Brain microvascular endothelial cell (primary cell): ENCODE results near the gene MAPK8IP1.
A peak's percentile ranks its signal among the peaks of the same experiment; 100 is the strongest.

ENCODE experiments used
- DNase-seq: peaks from one replicate; pipeline ENCODE4 v3.0.0-alpha.2; 2020
- H3K27ac ChIP-seq: fragments of 250-450 bp; sonication (Bioruptor Pico); 2 replicates; pipeline ENCODE4 v1.5.1; 2020; ENCODE audit warnings: mild to moderate bottlenecking, moderate library complexity
- H3K27me3 ChIP-seq: fragments of 250-450 bp; sonication (Bioruptor Pico); replicated peaks from 2 replicates; pipeline ENCODE4 v1.5.1; 2020; ENCODE audit warnings: mild to moderate bottlenecking
- H3K36me3 ChIP-seq: fragments of 250-450 bp; sonication (Bioruptor Pico); replicated peaks from 2 replicates; pipeline ENCODE4 v1.5.1; 2020; ENCODE audit warnings: mild to moderate bottlenecking
- H3K4me3 ChIP-seq: 2 replicates; pipeline ENCODE4 v1.5.1; 2011; ENCODE audit warnings: low read depth, mild to moderate bottlenecking, control low read depth, low read length, moderate library complexity
- CTCF ChIP-seq: IDR thresholded peaks from 2 replicates; pipeline ENCODE4 v1.5.1; 2011; ENCODE audit warnings: low read depth, mild to moderate bottlenecking, moderate library complexity, low read length, control low read depth, inconsistent platforms; ENCODE audit errors: missing control alignments
- in situ Hi-C: cut with HindIII; loops from 2 replicates; pipeline ENCODE4 v1.10.0; 2017; ENCODE audit warnings: low sequenced_read_pairs, low pct_ligation_motif_present

The MAPK8IP1 gene

GRCh38 chr11:45857961-45858474 lies 27.4 kb upstream of the MAPK8IP1 start:
- no peak for TF ChIP-seq CTCF
- Histone ChIP-seq H3K36me3 (peaks cover 20% of the 10 kb centered on the region), H3K27me3 (no peaks in the 10 kb centered on the region), H3K27ac (no peak overlapping the region), H3K4me3 (no peak overlapping the region)
- DNase-seq: peak; percentile 56
- in situ Hi-C loops: no loop called here

- Histone ChIP-seq H3K36me3 (peaks cover 23% of the 10 kb centered on the region), H3K4me3 (no peak overlapping the region), H3K27ac (no peak overlapping the region), H3K27me3 (no peaks in the 10 kb centered on the region)
- TF ChIP-seq CTCF: no peak
- no peak for DNase-seq
- in situ Hi-C loops: no loop called here
These were observed 26.6 kb upstream of the MAPK8IP1 start for GRCh38 chr11:45858751-45859398.

- H3K36me3 ChIP-seq: peaks cover 24% of the 10 kb centered on the region
These were observed 25.8 kb upstream of the MAPK8IP1 start for GRCh38 chr11:45859661-45860140.

GRCh38 chr11:45860348-45860747 lies 25.1 kb upstream of the MAPK8IP1 start:
- in situ Hi-C loops: no loop called here
- no peak overlapping the region for H3K27ac ChIP-seq
- H3K27me3 ChIP-seq: no peaks in the 10 kb centered on the region
- H3K4me3 ChIP-seq: no peak overlapping the region
- no peak for TF ChIP-seq CTCF
- DNase-seq: no peak
- H3K36me3 ChIP-seq: peaks cover 24% of the 10 kb centered on the region

More at GRCh38 chr11:45859661-45860140, 25.8 kb upstream of the MAPK8IP1 start:
- in situ Hi-C loops: no loop called here
- no peak for TF ChIP-seq CTCF
- DNase-seq: peak; percentile 77
- peak overlapping the region; percentile 43 for H3K27ac ChIP-seq
- no peak overlapping the region for H3K4me3 ChIP-seq
- H3K27me3 ChIP-seq: no peaks in the 10 kb centered on the region

- in situ Hi-C loops: no loop called here
- no peak for DNase-seq
These were observed 24.5 kb upstream of the MAPK8IP1 start for GRCh38 chr11:45860764-45861510.

More at GRCh38 chr11:45860764-45861510, 24.5 kb upstream of the MAPK8IP1 start:
- Histone ChIP-seq H3K27me3 (no peaks in the 10 kb centered on the region), H3K36me3 (peaks cover 24% of the 10 kb centered on the region), H3K4me3 (no peak overlapping the region), H3K27ac (no peak overlapping the region)
- no peak for TF ChIP-seq CTCF
